Measurements from ENCODE around the gene TRMT112. TPM values are rescaled to one million over a fixed set of nuclear protein-coding genes. Genes with fewer than 3 reads are reported as not detected.
"Not testable (repeated sequence)": the region's sequence is repeated elsewhere in the genome, so short reads cannot be mapped to it uniquely, and the experiment has no call there.

TRMT112 gene
- total and polyA plus RNA-seq, 11 donors: 80.0 to 186 (median 107) TPM

DNA sequence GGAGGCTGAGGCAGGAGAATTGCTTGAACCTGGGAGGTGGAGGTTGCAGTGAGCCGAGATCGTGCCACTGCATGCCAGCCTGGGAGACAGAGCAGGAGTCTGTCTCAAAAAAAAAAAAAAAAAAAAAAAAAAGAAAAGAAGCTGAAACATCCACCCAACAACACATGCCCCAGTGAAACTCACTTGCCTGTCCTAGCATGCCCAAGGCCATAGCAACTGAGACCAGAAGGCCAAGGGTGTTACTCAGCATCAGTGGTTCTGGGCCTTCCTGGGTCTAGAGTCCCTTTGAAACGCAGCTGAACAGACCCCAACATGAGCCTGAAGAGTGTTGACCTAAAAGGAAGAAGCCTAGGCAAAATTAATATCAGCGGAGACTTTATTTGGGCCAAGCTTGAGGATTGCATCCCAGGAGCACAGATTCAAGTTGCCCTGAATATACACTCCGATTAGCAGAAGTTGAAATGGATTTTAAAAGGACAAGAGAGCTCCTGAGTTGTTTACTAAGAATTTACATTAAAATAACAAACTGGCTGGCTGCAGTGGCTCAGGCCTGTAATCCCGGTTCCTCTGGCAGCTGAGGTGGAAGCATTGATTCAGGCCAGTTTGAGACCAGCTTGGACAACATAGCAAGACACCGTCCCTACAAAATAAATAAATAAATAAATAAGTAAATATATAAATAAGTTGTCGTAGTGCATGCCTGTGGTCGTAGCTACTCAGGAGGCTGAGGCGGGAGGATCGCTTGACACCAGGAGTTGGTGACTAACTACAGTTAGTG lies 7.5 kb upstream of the TRMT112 start:
- H3K4me3 ChIP-seq: no peak overlapping the region
- peaks cover 0 to 12% (median 9%) of the 10 kb centered on the region in 12 donors for H3K4me1 ChIP-seq
- TF ChIP-seq, protein P1, sequence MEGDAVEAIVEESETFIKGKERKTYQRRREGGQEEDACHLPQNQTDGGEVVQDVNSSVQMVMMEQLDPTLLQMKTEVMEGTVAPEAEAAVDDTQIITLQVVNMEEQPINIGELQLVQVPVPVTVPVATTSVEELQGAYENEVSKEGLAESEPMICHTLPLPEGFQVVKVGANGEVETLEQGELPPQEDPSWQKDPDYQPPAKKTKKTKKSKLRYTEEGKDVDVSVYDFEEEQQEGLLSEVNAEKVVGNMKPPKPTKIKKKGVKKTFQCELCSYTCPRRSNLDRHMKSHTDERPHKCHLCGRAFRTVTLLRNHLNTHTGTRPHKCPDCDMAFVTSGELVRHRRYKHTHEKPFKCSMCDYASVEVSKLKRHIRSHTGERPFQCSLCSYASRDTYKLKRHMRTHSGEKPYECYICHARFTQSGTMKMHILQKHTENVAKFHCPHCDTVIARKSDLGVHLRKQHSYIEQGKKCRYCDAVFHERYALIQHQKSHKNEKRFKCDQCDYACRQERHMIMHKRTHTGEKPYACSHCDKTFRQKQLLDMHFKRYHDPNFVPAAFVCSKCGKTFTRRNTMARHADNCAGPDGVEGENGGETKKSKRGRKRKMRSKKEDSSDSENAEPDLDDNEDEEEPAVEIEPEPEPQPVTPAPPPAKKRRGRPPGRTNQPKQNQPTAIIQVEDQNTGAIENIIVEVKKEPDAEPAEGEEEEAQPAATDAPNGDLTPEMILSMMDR (IDR thresholded peaks at IDR 0.05): no peak
- no peak for TF ChIP-seq POLR2A (IDR thresholded peaks at IDR 0.05)
- no peak overlapping the region for H3K27ac ChIP-seq
- H3K36me3 ChIP-seq: peaks cover 0 to 24% (median 10%) of the 10 kb centered on the region in 9 donors
- WGBS, 4 donors: 89 to 91% (median 90%) methylated on average over 11 of the region's 11 CpGs
- H3K27me3 ChIP-seq: no peaks in the 10 kb centered on the region
- peaks cover 0 to 5% (median 0%) of the 10 kb centered on the region in 12 donors for H3K9me3 ChIP-seq
- ATAC-seq (no peak), DNase-seq (no peak)
- intact Hi-C loops (cut with DNase I): no loop called here

DNA sequence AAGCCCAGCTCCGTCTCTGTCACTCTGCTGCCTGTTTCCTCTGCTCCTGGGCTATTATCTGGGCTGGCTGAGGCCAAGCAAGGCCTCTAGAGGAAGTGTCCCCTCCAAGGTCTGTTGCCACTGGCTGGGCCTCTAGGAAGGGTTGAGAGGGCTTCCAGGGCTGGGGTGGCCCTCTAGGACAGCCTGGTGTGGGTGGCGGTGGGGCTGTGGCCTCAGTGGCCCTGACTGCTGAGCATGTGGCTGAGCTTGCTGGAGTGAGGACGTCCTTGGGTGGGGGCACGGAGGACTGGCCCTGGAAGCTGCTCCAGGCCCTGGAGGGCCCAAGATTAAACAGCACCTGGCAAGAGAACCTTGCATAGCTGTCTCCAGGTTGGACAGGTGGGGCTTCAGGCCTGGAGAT lies 6.6 kb upstream of the TRMT112 start:
- 79 to 86% (median 84%) methylated on average over 3 to 4 of the region's 4 CpGs for WGBS, 4 donors
- H3K9me3 ChIP-seq; ATAC-seq; H3K4me3 ChIP-seq; intact Hi-C loops (cut with DNase I); H3K27me3 ChIP-seq; DNase-seq; H3K4me1 ChIP-seq; H3K27ac ChIP-seq: not testable (repeated sequence)
- H3K36me3 ChIP-seq: peaks cover 0 to 24% (median 10%) of the 10 kb centered on the region in 9 donors

DNA sequence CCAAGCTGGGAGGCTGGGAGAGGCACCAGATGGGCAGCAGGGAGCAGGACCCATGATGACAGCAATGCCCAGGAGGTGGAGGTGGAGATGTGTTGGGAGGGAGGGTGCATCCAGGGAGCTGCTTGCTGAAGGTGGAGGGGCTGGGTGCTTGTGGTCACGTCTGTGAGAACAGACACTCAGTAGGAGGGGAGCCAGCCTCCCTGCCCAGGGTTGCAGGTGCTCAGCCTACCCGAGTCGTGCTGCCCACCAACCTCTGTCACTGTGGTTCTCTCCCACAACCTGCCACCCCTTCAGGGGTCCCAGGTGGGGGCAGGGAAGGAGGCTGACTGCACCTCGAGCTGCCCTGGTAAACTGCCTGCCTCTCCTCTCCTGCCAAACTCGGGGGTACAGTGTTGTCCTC lies 6.0 kb upstream of the TRMT112 start:
- no peak overlapping the region for H3K27ac ChIP-seq
- H3K4me3 ChIP-seq: no peak overlapping the region
- peaks cover 0 to 24% (median 10%) of the 10 kb centered on the region in 9 donors for H3K36me3 ChIP-seq
- DNase-seq (no peak), ATAC-seq (no peak)
- no peaks in the 10 kb centered on the region for H3K27me3 ChIP-seq
- 66 to 76% (median 66%) methylated on average over 4 to 5 of the region's 5 CpGs for WGBS, 4 donors
- TF ChIP-seq, protein P1 (IDR thresholded peaks at IDR 0.05): no peak
- no peak for TF ChIP-seq POLR2A (IDR thresholded peaks at IDR 0.05)
- intact Hi-C loops (cut with DNase I): no loop called here
- peaks cover 0 to 13% (median 8%) of the 10 kb centered on the region in 12 donors for H3K4me1 ChIP-seq
- H3K9me3 ChIP-seq: peaks cover 0 to 5% (median 0%) of the 10 kb centered on the region in 12 donors

DNA sequence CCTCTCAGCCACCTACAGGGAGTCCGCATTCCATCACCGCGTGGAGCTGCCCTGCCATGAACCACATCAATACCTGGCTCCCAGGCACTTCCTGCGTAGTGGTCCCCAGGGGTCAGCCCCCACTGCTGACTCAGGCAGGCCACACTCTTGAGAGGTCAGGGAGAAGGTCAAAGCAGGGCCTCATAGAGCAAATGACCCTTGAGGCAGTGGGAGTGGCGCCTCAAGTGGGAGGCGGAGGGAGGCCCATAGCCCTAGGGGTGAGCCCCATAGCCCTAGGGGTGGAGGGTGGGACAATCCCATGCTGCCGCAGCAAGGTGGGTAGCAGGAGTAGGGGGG lies 5.5 kb upstream of the TRMT112 start:
- ATAC-seq (no peak), DNase-seq (no peak)
- Histone ChIP-seq H3K9me3 (peaks cover 0 to 5% (median 0%) of the 10 kb centered on the region in 12 donors), H3K4me3 (no peak overlapping the region), H3K36me3 (peaks cover 0 to 24% (median 10%) of the 10 kb centered on the region in 9 donors), H3K27me3 (no peaks in the 10 kb centered on the region), H3K4me1 (peaks cover 0 to 14% (median 8%) of the 10 kb centered on the region in 12 donors), H3K27ac (no peak overlapping the region)
- intact Hi-C loops (cut with DNase I): no loop called here
- TF ChIP-seq, protein P1 (IDR thresholded peaks at IDR 0.05): no peak
- TF ChIP-seq POLR2A (IDR thresholded peaks at IDR 0.05): no peak
- 82 to 98% (median 86%) methylated on average over 4 to 7 of the region's 7 CpGs for WGBS, 4 donors
